ENCODE results near the gene USP22. TPM values are rescaled to one million over a fixed set of nuclear protein-coding genes. Genes with fewer than 3 reads are reported as not detected.

USP22 gene
- total and polyA plus RNA-seq, 2 of the 4 experiments (the other 2 are of a cell fraction) = 161 to 319 TPM

DNA sequence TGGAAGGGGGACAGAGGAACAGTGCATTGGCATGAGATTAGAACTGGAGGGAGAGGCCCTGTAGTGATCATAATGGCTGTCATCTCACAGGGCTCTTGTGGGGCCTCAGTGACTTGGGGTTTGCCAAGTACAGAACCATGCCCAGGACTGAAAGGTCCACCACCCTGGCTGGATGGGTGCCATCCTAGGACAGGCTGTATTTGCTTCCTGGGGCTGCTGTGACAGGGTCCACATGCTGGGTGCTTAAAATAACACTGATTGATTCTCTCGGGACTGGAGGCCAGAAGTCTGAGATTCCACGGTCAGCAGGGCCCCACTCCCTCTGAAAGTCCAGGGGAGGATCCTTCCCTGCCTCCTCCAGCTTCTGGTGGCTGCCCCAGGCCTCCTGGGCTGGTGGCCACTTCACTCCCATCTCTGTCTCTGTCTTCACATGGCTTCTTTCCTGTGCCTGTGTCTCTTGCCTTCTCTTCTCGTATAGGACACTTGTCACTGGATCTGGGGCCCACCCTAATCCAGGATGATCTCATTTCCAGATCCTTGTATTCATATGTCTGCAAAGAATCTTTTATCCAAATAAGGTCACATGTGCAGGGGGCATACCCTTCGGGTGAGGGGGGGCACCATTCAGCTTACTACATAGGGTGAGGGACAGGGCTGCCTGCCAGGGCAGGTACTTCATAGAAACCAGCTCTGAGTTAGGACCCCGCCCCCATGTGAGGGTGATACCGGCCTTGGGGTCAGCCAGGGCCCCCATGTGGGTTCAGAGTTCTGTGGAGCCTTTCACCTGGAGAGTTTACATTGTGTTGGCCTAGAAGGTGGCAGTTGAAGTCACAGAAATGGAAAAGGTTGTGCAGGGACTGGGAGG lies 52.6 kb downstream of the USP22 start:
- Histone ChIP-seq H3K4me2 (ENCODE audit: low read depth, low read length) (no peak overlapping the region), H3K14ac (replicated peaks; ENCODE audit: low read depth, low read length) (no peak overlapping the region), H3K27ac (ENCODE audit: insufficient read depth, low read length) (no peak overlapping the region), H2AFZ (replicated peaks; ENCODE audit: low read length, poor library complexity) (no peak overlapping the region), H3K9ac (ENCODE audit: low read depth, low read length) (no peak overlapping the region), H3K23ac (ENCODE audit: low read depth, low read length) (no peak overlapping the region), H2BK5ac (ENCODE audit: low read depth, low read length, poor library complexity, severe bottlenecking) (no peak overlapping the region), H2AK5ac (ENCODE audit: low read depth, low read length) (no peak overlapping the region), H3K56ac (ENCODE audit: extremely low read depth, insufficient read depth, low read length) (no peak overlapping the region), H3K9me1 (ENCODE audit: insufficient read depth, low read length) (0 out of 2 replicates have a peak, but pooled peaks cover 3% of the 10 kb centered on the region), H3K4me3 (ENCODE audit: insufficient read depth, low read depth, low read length) (no peak overlapping the region), H2BK120ac (ENCODE audit: low read depth, low read length) (no peak overlapping the region), H3K4me1 (ENCODE audit: control insufficient read depth, insufficient read depth, low read length) (peaks cover 2% of the 10 kb centered on the region; the same call in 1 of the 2 replicates), H4K8ac (ENCODE audit: low read depth in 2 of 2, low read length in 2 of 2) (no peak overlapping the region), H3K27me3 (ENCODE audit: control insufficient read depth, insufficient read depth, low read length) (peaks cover 3% of the 10 kb centered on the region; the same call in 1 of the 2 replicates), H3K36me3 (ENCODE audit: control insufficient read depth, insufficient read depth, low read length) (no peaks in the 10 kb centered on the region), H4K5ac (ENCODE audit: low read depth, low read length) (no peak overlapping the region), H3K79me1 (ENCODE audit: low read depth in 1 of 2, low read length in 2 of 2) (no peaks in the 10 kb centered on the region), H4K20me1 (ENCODE audit: insufficient read depth, low read length) (no peaks in the 10 kb centered on the region), H4K91ac (ENCODE audit: insufficient read depth, low read depth, low read length) (no peak overlapping the region), H3K18ac (ENCODE audit: low read depth, low read length) (no peak overlapping the region), H3K9me3 (ENCODE audit: control insufficient read depth, insufficient read depth, low read length) (no peaks in the 10 kb centered on the region), H2BK20ac (ENCODE audit: low read depth, low read length) (no peak overlapping the region), H2AK9ac (replicated peaks; ENCODE audit: low read depth, low read length, poor library complexity) (peak overlapping the region; percentile 50), H2BK15ac (ENCODE audit: low read depth, low read length) (no peak overlapping the region), H3K4ac (ENCODE audit: low read depth, low read length) (no peak overlapping the region)
- dilution Hi-C loops (cut with HindIII; ENCODE audit: low sequenced_read_pairs, unreplicated experiment) (no loop called here), intact Hi-C loops (cut with micrococcal nuclease) (loop anchor here (5.0 to 10.0 kb wide), 3 partner anchors 138 to 998 kb away; no protein-coding TSS in a partner anchor), in situ Hi-C loops (cut with MboI; ENCODE audit: low sequenced_read_pairs) (loop anchor here (5.0 to 10.0 kb wide), 2 partner anchors 83 to 185 kb away; no protein-coding TSS in a partner anchor)
- ATAC-seq (ENCODE audit: low read depth) = no peak
- POLR2A ChIA-PET (ENCODE audit: unreplicated experiment) = no interaction called here
- TF ChIP-seq BHLHE40 (IDR thresholded peaks at IDR 0.05; ENCODE audit: low read depth, low read length) = no peak
- no peak for TF ChIP-seq CHD1 (IDR thresholded peaks at IDR 0.05; ENCODE audit: low read depth, low read length)
- no peak for TF ChIP-seq RFX5 (IDR thresholded peaks at IDR 0.05; ENCODE audit: low read depth, low read length)
- TF ChIP-seq, protein P1, sequence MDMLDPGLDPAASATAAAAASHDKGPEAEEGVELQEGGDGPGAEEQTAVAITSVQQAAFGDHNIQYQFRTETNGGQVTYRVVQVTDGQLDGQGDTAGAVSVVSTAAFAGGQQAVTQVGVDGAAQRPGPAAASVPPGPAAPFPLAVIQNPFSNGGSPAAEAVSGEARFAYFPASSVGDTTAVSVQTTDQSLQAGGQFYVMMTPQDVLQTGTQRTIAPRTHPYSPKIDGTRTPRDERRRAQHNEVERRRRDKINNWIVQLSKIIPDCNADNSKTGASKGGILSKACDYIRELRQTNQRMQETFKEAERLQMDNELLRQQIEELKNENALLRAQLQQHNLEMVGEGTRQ (IDR thresholded peaks at IDR 0.05; ENCODE audit: low read depth, low read length) = no peak
- TF ChIP-seq ELK1 (IDR thresholded peaks at IDR 0.05; ENCODE audit: borderline replicate concordance, low read depth, low read length) = no peak
- no peak for TF ChIP-seq RCOR1 (IDR thresholded peaks at IDR 0.05; ENCODE audit: insufficient replicate concordance, low read length)
- DNase-seq = no peak
- no CpG with 5 or more reads among the region's 6 CpGs for WGBS, 2 experiments (ENCODE audit: extremely low coverage in 2 of 2, insufficient read length in 1 of 2)
- no TSS peak for BruUV-seq (replicated peaks)
- CTCF ChIA-PET = no interaction called here
